ENCODE data around the gene NCL.

- TF ChIP-seq CTCF (IDR thresholded peaks at IDR 0.05) (no peak), ZFX (IDR thresholded peaks at IDR 0.05; ENCODE audit: borderline replicate concordance) (no peak)
These were observed 22.7 kb upstream of the NCL start for GRCh38 chr2:231486851-231487596.
